Measurements from ENCODE around the gene PCNX3.

The PCNX3 gene

DNA sequence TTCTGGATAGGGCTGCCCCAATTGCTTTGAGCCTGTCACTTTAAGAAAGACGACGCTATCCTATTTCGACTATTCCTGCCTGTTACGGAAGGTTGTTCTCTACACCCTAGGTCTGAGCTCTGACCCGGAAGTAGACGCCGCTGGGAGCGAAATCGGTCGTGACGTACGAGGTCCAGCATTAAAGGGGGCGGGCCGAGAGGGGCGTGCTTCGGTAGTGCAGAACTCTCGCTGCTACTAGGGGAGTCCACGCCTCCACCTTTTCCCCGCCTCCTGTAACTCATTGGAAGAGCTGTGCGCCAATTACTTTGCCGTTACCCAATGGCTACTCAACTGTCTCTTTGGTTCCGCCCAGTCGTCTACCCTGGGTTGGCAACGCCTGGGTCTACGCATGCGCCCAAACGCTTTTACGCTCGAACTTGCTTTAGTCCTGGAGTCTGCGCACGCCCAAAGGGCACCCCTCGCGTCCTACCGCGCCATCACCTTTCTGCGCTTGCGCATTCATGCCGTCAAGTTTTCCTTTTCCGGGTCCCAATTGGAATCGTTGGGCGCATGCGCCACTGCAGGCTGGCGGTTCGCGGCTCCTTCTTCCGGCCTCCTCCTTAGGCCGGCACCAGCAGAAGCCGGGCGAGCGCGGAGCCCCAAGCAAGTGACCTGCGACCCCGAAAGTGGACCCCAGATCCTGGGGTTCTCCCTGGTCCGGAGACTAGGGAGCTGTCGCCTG lies at the start of gene PCNX3:
Gene PCNX3, plus strand, starts transcription at position 548 of the 721 bp plus-strand sequence. CDS start 536 bp downstream, outside the sequence.
- in situ Hi-C loops (cut with MboI; ENCODE audit: low pct_unique_long_range_greater_than_20kb, low sequenced_read_pairs, unreplicated experiment): no loop called here
- TF ChIP-seq, protein P1, sequence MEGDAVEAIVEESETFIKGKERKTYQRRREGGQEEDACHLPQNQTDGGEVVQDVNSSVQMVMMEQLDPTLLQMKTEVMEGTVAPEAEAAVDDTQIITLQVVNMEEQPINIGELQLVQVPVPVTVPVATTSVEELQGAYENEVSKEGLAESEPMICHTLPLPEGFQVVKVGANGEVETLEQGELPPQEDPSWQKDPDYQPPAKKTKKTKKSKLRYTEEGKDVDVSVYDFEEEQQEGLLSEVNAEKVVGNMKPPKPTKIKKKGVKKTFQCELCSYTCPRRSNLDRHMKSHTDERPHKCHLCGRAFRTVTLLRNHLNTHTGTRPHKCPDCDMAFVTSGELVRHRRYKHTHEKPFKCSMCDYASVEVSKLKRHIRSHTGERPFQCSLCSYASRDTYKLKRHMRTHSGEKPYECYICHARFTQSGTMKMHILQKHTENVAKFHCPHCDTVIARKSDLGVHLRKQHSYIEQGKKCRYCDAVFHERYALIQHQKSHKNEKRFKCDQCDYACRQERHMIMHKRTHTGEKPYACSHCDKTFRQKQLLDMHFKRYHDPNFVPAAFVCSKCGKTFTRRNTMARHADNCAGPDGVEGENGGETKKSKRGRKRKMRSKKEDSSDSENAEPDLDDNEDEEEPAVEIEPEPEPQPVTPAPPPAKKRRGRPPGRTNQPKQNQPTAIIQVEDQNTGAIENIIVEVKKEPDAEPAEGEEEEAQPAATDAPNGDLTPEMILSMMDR (IDR thresholded peaks at IDR 0.05; ENCODE audit: extremely low read depth, insufficient read depth, missing control alignments): no peak

DNA sequence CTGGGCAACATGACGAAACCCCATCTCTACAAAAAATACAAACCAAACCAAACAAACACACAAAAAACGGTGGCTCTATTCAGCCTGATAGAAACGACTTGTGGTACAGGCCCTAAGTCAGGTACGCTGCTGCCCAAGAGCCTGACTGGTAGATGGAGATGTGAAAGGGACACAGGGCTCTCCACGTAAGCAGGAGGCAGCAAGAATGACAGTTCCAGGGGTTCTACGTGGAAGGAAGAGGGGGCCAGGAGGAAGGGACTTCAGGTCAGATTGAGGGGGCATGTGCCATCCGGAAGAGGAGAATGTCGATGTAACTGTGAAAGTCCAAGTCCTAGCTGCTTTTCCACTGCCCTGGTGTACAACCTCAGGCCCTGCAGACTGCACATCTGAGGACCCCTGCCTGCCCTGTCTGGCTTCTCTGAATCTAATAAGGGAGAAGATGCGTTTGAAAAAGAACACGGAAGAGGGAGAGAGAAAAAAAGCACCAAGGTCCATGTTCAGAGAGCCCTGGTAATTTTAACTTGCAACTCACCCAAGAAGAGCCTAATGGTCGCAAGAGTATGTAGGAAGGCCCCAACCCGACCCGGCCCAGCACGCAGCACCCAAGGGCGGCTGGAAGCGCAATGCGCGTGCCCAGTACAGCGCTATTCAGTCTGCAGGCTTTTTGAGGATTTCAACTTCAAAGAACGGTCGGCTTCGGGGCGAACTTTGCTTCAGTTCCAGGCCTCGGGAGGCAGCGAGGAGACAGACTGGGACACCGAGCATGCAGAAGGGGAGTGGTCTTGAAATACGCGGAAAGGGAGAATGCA lies 46.2 kb upstream of the PCNX3 start:
- DNase-seq (ENCODE audit: low spot score): peak; percentile 64
- TF ChIP-seq, protein P1 (IDR thresholded peaks at IDR 0.05; ENCODE audit: extremely low read depth, insufficient read depth, missing control alignments): no peak
- in situ Hi-C loops (cut with MboI; ENCODE audit: low pct_unique_long_range_greater_than_20kb, low sequenced_read_pairs, unreplicated experiment): no loop called here

More for the DNA sequence above, at the start of gene PCNX3:
- DNase-seq (ENCODE audit: low spot score): peak; percentile 100

DNA sequence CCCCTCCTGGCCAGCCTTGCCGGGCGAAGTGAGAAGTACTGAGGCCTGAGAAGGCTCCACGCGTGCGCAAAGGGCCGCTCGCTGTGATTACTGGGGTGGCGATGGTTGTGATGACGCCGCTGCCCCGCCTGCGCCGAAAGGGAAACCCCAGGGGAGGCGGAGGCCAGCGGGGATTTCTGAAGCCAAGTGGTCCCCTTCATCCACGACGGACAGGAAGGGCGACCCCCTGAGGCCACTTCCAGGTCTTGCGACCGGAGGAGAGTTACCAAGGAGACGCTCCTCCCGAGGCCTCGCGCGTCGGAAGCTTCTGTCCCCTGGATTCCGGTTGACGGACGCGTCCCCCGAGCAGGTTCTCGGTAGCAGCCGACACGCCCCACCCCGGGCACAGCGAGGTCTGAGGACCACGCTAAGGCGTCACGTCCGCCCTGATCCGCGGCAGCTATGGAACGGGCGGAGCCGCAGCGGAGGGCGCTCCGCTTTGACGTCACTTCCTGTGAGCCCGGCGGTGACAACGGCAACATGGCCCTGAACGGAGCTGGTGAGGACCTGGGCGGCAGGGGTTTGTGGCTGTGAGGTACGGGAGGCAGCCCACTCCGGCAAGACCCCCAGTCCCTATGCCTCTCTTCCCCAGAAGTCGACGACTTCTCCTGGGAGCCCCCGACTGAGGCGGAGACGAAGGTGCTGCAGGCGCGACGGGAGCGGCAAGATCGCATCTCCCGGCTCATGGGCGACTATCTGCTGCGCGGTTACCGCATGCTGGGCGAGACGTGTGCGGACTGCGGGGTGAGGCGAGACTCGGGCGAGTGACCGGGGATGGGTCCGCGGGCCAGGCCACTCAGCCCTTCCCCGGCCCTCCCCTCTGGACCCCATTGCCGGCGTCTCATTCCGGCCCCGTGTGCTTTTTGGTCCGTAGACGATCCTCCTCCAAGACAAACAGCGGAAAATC lies 45.3 kb upstream of the PCNX3 start, which contains the start of gene ZNRD2:
Gene ZNRD2, plus strand, starts transcription at position 505 of the 946 bp plus-strand sequence. Its CDS starts 15 bp downstream, at position 520.
- peak; percentile 97 for DNase-seq (ENCODE audit: low spot score)
- in situ Hi-C loops (cut with MboI; ENCODE audit: low pct_unique_long_range_greater_than_20kb, low sequenced_read_pairs, unreplicated experiment): no loop called here
- TF ChIP-seq, protein P1 (IDR thresholded peaks at IDR 0.05; ENCODE audit: extremely low read depth, insufficient read depth, missing control alignments): peak; percentile 65

DNA sequence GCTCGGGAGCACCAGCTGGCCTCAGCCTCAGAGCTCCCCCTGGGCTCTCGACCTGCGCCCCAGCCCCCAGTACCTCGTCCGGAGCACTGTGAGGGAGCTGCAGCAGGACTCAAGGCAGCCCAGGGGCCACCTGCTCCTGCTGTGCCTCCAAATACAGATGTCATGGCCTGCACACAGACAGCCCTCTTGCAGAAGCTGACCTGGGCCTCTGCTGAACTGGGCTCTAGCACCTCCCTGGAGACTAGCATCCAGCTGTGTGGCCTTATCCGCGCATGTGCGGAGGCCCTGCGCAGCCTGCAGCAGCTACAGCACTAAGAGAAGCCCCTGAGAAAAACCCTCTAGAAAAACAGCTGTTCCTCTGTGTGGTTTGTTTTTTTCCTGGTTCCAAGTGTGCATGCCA lies 44.2 kb upstream of the PCNX3 start:
- TF ChIP-seq, protein P1 (IDR thresholded peaks at IDR 0.05; ENCODE audit: extremely low read depth, insufficient read depth, missing control alignments): no peak
- no peak for DNase-seq (ENCODE audit: low spot score)
- in situ Hi-C loops (cut with MboI; ENCODE audit: low pct_unique_long_range_greater_than_20kb, low sequenced_read_pairs, unreplicated experiment): no loop called here

DNA sequence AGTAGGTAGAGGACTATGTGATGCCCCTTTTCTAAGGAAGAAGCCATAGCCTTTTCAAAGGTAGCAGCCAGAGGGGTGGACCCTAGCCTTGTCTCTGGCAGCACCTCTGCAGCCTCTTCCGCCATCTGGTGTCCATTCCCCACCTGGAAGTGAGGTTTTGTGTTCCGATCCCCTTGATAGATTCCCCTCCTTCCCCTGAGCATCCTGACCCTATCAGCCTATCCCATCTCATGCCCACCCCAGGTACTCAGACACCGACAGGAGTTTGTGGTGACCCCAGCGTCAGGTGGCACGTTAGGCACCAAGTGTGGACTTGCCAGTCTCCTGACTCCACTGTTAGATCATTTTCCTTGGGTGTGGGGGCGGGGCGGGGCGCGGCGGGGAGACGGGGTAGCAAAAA lies 43.6 kb upstream of the PCNX3 start:
- TF ChIP-seq, protein P1 (IDR thresholded peaks at IDR 0.05; ENCODE audit: extremely low read depth, insufficient read depth, missing control alignments): peak; percentile 19

More for the DNA sequence above, 43.6 kb upstream of the PCNX3 start:
- in situ Hi-C loops (cut with MboI; ENCODE audit: low pct_unique_long_range_greater_than_20kb, low sequenced_read_pairs, unreplicated experiment): no loop called here
- no peak for DNase-seq (ENCODE audit: low spot score)
